ENCODE data around the gene HTR3D.

DNA sequence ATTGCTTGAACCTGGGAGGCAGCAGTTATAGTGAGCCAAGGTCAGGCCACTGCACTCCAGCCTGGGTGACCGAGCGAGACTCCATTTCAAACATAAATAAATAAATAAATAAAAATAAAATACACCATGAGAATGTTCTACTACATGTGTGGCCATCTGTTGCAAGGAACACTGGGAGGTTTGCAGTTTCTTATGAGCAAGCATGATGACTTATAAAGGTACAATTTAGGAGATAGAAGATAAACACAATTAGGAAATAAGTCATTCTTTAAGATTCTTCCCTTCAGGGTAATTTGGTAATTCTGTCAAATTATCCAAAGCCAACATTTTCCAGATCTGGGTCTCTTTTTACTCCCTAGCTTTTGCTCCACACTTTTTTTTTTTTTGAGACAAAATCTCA is 34.7 kb downstream of the HTR3D start:
- TF ChIP-seq, protein P1, sequence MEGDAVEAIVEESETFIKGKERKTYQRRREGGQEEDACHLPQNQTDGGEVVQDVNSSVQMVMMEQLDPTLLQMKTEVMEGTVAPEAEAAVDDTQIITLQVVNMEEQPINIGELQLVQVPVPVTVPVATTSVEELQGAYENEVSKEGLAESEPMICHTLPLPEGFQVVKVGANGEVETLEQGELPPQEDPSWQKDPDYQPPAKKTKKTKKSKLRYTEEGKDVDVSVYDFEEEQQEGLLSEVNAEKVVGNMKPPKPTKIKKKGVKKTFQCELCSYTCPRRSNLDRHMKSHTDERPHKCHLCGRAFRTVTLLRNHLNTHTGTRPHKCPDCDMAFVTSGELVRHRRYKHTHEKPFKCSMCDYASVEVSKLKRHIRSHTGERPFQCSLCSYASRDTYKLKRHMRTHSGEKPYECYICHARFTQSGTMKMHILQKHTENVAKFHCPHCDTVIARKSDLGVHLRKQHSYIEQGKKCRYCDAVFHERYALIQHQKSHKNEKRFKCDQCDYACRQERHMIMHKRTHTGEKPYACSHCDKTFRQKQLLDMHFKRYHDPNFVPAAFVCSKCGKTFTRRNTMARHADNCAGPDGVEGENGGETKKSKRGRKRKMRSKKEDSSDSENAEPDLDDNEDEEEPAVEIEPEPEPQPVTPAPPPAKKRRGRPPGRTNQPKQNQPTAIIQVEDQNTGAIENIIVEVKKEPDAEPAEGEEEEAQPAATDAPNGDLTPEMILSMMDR (IDR thresholded peaks at IDR 0.05) = no peak
- no peak for TF ChIP-seq POLR2A (IDR thresholded peaks at IDR 0.05)
